Measurements from ENCODE around the gene MLPH.
A peak's percentile ranks its signal among the peaks of the same experiment; 100 is the strongest.

Gene MLPH

DNA sequence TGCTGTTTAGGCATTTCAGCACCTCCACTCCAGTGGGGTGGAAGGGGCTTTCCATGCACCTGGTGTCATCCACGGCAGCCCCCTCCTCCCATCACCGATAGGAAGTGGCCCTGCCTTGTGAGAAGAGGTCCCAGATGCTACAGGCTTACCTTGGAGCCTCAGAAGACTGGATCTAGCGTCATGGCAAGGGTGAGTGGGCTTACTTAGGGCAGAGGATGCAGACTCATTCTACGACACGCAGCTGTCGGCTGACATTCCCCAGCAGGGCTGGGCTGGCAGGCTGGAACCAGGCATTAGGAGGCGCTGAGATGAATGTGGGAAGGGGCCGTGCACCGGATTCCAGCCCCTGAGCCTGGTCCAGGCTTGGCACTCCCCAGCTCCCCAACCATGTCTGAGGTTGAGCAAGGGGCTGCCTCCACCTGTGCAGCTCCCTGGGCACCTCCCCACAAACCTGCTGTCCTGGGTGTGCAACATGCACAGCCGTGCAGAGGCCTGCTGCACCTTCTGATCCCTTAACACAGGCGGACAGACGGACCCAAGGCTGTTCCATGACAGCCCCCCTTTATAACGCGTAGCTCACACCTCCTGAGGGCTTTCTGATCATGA is 77.6 kb downstream of the MLPH start:
- H3K9me3 Mint-ChIP-seq: no peaks in the 10 kb centered on the region
- peaks cover 21 to 48% of the 10 kb centered on the region in 2 donors for H3K27me3 Mint-ChIP-seq
- no peaks in the 10 kb centered on the region for H3K36me3 Mint-ChIP-seq (ENCODE audit: insufficient read depth)
- no peaks in the 10 kb centered on the region for H3K4me1 Mint-ChIP-seq (ENCODE audit: low read depth in 2 of 2)
- H3K4me3 Mint-ChIP-seq: no peak overlapping the region
- H3K27ac Mint-ChIP-seq: no peak overlapping the region
- DNase-seq (no peak), ATAC-seq (replicated peaks) (no peak)

DNA sequence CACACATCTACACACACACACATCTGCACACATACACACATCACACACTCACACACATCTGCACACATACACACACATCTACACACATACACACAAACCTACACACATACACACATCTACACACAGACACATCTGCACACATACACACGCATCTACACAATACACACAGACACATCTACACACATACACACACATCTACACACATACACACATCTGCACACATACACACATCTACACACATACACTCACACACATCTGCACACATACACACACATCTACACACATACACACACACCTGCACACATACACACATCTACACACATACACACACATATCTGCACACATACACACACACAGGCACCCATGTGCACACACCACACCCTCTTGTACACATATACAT is 78.9 kb downstream of the MLPH start:
- ATAC-seq (replicated peaks) (no peak), DNase-seq (no peak)
- peaks cover 18 to 52% of the 10 kb centered on the region in 2 donors for H3K27me3 Mint-ChIP-seq
- H3K27ac Mint-ChIP-seq: no peak overlapping the region
- no peaks in the 10 kb centered on the region for H3K36me3 Mint-ChIP-seq (ENCODE audit: insufficient read depth)
- H3K4me3 Mint-ChIP-seq: no peak overlapping the region
- H3K4me1 Mint-ChIP-seq (ENCODE audit: low read depth in 2 of 2): no peaks in the 10 kb centered on the region
- H3K9me3 Mint-ChIP-seq: no peaks in the 10 kb centered on the region

GRCh38 chr2:237566401-237567235 is 79.6 kb downstream of the MLPH start, which contains the start of gene PRLH:
Gene PRLH, plus strand, starts transcription at chr2:237566574. Its CDS starts 0 bp downstream, at chr2:237566574.
- ATAC-seq (replicated peaks) (no peak), DNase-seq (no peak)
- no peak within 1 kb of the TSS for H3K4me3 Mint-ChIP-seq
- H3K27ac Mint-ChIP-seq: no peak within 1 kb of the TSS
- no peaks in the 10 kb centered on the region for H3K36me3 Mint-ChIP-seq (ENCODE audit: insufficient read depth)
- H3K4me1 Mint-ChIP-seq (ENCODE audit: low read depth in 2 of 2): no peaks in the 10 kb centered on the region
- peaks cover 18 to 52% of the 10 kb centered on the region in 2 donors for H3K27me3 Mint-ChIP-seq
- H3K9me3 Mint-ChIP-seq: no peaks in the 10 kb centered on the region

- no peak overlapping the region for H3K4me3 Mint-ChIP-seq
- peaks cover 18 to 52% of the 10 kb centered on the region in 2 donors for H3K27me3 Mint-ChIP-seq
- no peaks in the 10 kb centered on the region for H3K36me3 Mint-ChIP-seq (ENCODE audit: insufficient read depth)
- DNase-seq (no peak), ATAC-seq (replicated peaks) (no peak)
- no peak overlapping the region for H3K27ac Mint-ChIP-seq
- H3K9me3 Mint-ChIP-seq: no peaks in the 10 kb centered on the region
- peaks cover 3 to 6% of the 10 kb centered on the region in 2 donors for H3K4me1 Mint-ChIP-seq (ENCODE audit: low read depth in 2 of 2)
Measured at GRCh38 chr2:237567276-237568029, 80.4 kb downstream of the MLPH start.

DNA sequence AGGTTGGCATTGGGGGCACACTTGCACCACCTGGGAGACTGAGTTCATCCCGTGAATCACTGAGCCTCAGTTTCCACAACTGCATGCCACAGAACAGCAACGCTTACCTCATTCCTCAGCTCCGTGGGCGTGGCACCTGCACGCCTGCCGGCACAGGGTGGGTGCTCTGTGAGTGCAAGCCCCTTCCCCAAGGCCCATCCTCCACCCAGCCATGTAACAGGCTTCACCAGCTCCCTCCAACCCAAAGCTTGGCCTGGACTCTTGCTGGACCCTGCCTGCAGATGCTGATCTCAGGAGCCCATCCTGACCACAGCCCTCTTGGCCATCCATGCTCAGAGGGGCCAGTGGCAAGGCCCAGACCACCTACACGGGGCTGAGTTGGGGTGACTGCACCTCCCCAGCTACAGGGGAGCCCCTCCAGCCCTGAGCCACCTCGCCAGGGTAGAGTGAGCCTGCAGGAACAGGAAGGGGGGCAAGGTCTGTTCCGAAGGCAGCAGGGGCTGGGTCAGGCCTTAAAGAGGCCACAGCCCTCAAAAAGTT is 81.1 kb downstream of the MLPH start:
- ATAC-seq (replicated peaks): no peak
- H3K9me3 Mint-ChIP-seq: no peaks in the 10 kb centered on the region
- H3K27me3 Mint-ChIP-seq: peaks cover 18 to 46% of the 10 kb centered on the region in 2 donors
- H3K27ac Mint-ChIP-seq: no peak overlapping the region
- H3K4me3 Mint-ChIP-seq: no peak overlapping the region
- H3K4me1 Mint-ChIP-seq (ENCODE audit: low read depth in 2 of 2): peaks cover 3 to 6% of the 10 kb centered on the region in 2 donors
- no peak for DNase-seq
- H3K36me3 Mint-ChIP-seq (ENCODE audit: insufficient read depth): no peaks in the 10 kb centered on the region

- no peaks in the 10 kb centered on the region for H3K36me3 Mint-ChIP-seq (ENCODE audit: insufficient read depth)
- no peaks in the 10 kb centered on the region for H3K9me3 Mint-ChIP-seq
- ATAC-seq (replicated peaks) (no peak), DNase-seq (no peak)
- H3K4me1 Mint-ChIP-seq (ENCODE audit: low read depth in 2 of 2): peaks cover 3 to 6% of the 10 kb centered on the region in 2 donors
- no peak overlapping the region for H3K4me3 Mint-ChIP-seq
- no peak overlapping the region for H3K27ac Mint-ChIP-seq
- H3K27me3 Mint-ChIP-seq: peaks cover 17 to 38% of the 10 kb centered on the region in 2 donors
Measured at GRCh38 chr2:237569041-237569440, 82.0 kb downstream of the MLPH start.

- Mint-ChIP-seq H3K36me3 (ENCODE audit: insufficient read depth) (no peaks in the 10 kb centered on the region), H3K9me3 (no peaks in the 10 kb centered on the region), H3K4me3 (no peak overlapping the region), H3K4me1 (ENCODE audit: low read depth in 2 of 2) (peaks cover 3 to 6% of the 10 kb centered on the region in 2 donors), H3K27me3 (peaks cover 24 to 41% of the 10 kb centered on the region in 2 donors), H3K27ac (no peak overlapping the region)
- no peak for DNase-seq
- ATAC-seq (replicated peaks): no peak
Measured at GRCh38 chr2:237569896-237570295, 82.8 kb downstream of the MLPH start.

DNA sequence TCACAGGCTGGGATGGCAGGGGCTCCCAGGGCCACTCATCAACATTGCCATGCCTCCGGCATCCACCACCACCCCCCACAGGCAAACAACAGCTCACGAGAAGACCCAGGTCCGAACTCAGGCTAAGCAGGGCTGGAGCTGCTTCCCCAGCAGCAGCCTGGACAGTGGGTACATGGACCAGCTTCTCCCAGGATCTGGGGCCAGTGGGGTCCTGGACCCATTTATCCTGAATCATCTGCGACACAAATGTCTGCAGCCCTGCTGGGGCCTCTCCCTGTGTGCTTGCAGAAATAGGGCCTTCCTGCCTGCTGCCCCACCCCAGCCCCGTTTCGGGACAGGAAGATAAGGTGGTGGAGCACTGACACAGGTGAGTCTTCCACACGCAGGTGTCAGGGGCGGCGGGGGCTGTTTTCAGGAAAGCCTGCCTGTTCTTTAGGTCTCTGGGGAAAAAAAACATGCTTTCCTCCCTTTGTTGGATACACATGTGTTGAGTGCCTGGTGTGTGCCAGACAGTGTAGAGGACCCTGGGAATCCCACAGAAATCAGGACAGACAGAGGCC is 83.8 kb downstream of the MLPH start:
- H3K9me3 Mint-ChIP-seq: no peaks in the 10 kb centered on the region
- peaks cover 24 to 50% of the 10 kb centered on the region in 2 donors for H3K27me3 Mint-ChIP-seq
- no peak overlapping the region for H3K4me3 Mint-ChIP-seq
- H3K4me1 Mint-ChIP-seq (ENCODE audit: low read depth in 2 of 2): peaks cover 3 to 6% of the 10 kb centered on the region in 2 donors
- no peak for ATAC-seq (replicated peaks)
- no peaks in the 10 kb centered on the region for H3K36me3 Mint-ChIP-seq (ENCODE audit: insufficient read depth)
- no peak for DNase-seq
- no peak overlapping the region for H3K27ac Mint-ChIP-seq

DNA sequence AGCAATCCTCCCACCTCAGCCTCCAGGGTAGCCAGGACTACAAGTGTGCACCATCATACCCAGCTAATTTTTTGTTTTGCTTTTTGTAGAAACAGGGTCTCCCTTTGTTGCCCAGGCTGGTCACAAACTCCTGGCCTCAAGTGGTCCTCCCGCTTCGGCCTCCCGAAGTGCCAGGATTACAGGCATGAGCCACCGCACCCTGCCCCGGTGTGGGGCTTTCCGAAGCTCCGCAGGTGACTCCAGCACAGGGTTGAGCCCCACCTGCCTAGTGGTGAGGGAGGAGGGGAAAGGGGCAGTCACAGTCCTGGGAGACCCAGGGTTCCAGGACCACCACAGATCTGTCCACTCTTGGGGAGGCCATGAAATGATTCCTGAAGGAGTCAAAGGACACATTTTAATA is 84.5 kb downstream of the MLPH start:
- H3K27ac Mint-ChIP-seq: no peak overlapping the region
- no peaks in the 10 kb centered on the region for H3K9me3 Mint-ChIP-seq
- ATAC-seq (replicated peaks) (no peak), DNase-seq (no peak)
- H3K4me1 Mint-ChIP-seq (ENCODE audit: low read depth in 2 of 2): peaks cover 3 to 6% of the 10 kb centered on the region in 2 donors
- peaks cover 30 to 57% of the 10 kb centered on the region in 2 donors for H3K27me3 Mint-ChIP-seq
- no peaks in the 10 kb centered on the region for H3K36me3 Mint-ChIP-seq (ENCODE audit: insufficient read depth)
- H3K4me3 Mint-ChIP-seq: no peak overlapping the region

DNA sequence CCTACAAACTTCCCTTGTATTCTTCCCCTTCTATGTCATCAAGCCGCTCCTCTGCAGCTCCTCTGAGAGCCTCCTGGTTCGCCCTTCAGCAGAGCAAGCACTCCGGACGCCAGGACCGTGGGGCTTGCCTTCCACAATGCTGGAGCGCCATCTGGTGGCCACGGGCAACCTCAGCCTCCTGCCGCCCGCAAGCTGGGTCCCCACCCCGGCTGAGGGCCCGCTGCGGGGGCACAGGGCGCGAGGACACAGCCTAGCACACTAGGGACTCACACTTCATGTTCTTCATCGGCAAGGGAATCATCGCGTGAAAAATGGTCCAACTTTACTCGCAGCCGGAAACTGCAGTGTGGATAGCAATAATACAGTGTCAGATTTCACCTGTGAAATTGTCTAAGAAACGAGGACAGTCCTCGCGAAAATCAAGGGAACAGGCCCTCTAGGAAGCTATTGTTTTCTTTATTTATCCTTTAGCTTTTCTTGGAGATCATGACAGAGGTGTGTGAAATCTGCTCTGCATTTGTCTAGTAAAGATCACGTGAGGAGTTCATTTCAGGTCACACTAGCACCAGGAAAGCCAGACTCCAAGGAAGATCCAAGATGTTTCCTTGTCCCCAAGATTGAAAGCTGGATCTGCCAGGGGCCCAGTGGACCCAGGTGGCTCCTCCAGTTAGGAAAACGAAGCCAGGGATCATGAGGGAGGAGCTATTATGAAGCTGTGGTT is 85.1 kb downstream of the MLPH start:
- Mint-ChIP-seq H3K27ac (no peak overlapping the region), H3K36me3 (ENCODE audit: insufficient read depth) (no peaks in the 10 kb centered on the region), H3K9me3 (no peaks in the 10 kb centered on the region), H3K4me1 (ENCODE audit: low read depth in 2 of 2) (peaks cover 3 to 6% of the 10 kb centered on the region in 2 donors), H3K4me3 (no peak overlapping the region), H3K27me3 (peaks cover 36 to 64% of the 10 kb centered on the region in 2 donors)
- ATAC-seq (replicated peaks) (peak; percentile 99), DNase-seq (peak; percentile 77 to 82 (median 81))

- DNase-seq: no peak
- ATAC-seq (replicated peaks): no peak
- Mint-ChIP-seq H3K27ac (no peak overlapping the region), H3K27me3 (peaks cover 41 to 65% of the 10 kb centered on the region in 2 donors), H3K36me3 (ENCODE audit: insufficient read depth) (no peaks in the 10 kb centered on the region), H3K9me3 (no peaks in the 10 kb centered on the region), H3K4me3 (no peak overlapping the region), H3K4me1 (ENCODE audit: low read depth in 2 of 2) (peaks cover 3 to 6% of the 10 kb centered on the region in 2 donors)
Measured at GRCh38 chr2:237572742-237573101, 85.7 kb downstream of the MLPH start.

DNA sequence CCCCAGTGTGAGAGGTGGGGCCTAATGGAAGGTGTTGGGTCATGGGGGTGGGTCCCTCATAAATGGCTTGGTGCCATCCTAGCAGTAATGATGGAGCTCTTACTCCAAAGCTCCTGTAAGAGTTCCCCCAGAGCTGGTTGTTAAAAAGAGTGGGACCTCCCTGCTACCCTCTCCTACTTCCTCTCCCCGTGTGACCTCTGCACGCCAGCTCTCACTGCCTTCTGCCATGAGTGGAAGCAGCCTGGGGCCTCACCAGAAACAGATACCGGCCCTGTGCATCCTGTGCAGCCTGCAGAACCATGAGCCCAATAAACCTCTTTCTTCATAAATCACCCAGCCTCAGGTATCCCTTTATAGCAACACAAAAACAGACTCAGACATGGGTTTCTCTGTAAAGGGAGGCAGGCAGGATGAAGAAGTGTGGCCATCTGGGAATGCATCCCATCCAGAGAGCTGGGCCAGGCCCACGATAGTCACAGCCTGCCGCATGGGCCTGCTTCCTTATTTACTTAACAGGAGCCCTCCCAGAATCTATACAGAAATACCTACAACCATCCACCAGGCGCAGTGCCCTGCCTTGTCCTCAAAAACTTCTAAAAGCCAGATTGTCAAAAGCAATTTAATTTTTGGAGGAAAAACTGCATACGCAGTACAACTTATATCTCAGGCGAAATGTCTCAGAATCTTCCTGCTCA is 86.8 kb downstream of the MLPH start:
- H3K9me3 Mint-ChIP-seq: no peaks in the 10 kb centered on the region
- peaks cover 38 to 58% of the 10 kb centered on the region in 2 donors for H3K27me3 Mint-ChIP-seq
- DNase-seq (no peak), ATAC-seq (replicated peaks) (no peak)
- H3K27ac Mint-ChIP-seq: no peak overlapping the region
- no peak overlapping the region for H3K4me3 Mint-ChIP-seq
- peaks cover 3 to 6% of the 10 kb centered on the region in 2 donors for H3K4me1 Mint-ChIP-seq (ENCODE audit: low read depth in 2 of 2)
- H3K36me3 Mint-ChIP-seq (ENCODE audit: insufficient read depth): no peaks in the 10 kb centered on the region

Data from effector memory CD8-positive, alpha-beta T cell (primary cell).